Measurements from ENCODE around the gene RNASEL. TPM values are rescaled to one million over a fixed set of nuclear protein-coding genes. Genes with fewer than 3 reads are reported as not detected.
"Not testable (repeated sequence)": the region's sequence is repeated elsewhere in the genome, so short reads cannot be mapped to it uniquely, and the experiment has no call there.

RNASEL gene
- total RNA-seq, 1 donor from 2014 or later: 6.2 TPM

DNA sequence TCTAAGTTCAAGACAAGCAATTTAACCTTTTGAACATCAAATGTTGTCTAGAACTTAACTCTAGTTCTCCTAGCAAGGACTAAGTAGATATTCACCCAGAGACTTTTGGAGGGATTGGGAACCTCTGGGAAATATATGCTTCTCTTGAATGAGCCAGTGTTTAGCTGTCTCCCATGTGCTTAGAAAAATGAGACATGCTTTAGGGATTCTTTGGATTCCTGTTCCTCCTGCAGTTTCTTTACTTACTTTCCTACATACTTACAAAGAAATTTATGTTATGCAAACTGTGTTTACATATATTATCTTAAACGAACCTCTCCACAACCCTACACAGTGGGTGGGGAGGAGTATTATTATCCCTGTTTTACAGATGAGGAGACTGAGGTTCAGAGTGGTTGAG is 39.2 kb downstream of the RNASEL start:
- DNase-seq (ENCODE audit: low spot score): no peak

DNA sequence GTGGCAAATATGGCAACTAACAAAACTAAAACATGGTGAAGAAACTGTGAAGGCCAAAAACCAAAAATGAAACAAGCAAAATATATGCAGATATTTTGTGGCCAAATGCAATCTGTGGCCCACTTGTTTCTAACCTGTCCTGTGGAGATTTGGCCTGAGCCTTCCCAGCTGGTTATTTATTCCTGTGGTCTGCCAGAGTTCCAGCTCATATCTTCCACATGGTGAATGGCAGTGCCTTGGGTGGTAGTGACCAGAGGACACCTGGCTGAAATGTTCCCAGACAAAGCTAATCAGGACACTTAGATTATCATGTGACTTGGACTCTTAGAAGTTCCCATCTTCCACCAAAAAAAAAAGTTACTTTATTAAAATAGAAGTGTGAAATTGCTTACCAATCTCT is 39.7 kb downstream of the RNASEL start:
- Histone ChIP-seq H3K36me3 (no peaks in the 10 kb centered on the region), H2AFZ (replicated peaks) (no peak overlapping the region), H3K27me3 (no peaks in the 10 kb centered on the region), H3K4me2 (no peak overlapping the region), H3K4me1 (no peaks in the 10 kb centered on the region), H3K4me3 (no peak overlapping the region), H3F3A (ENCODE audit: low read depth) (no peaks in the 10 kb centered on the region), H4K20me1 (ENCODE audit: low read depth) (no peaks in the 10 kb centered on the region), H3K9me3 (ENCODE audit: low read depth) (no peaks in the 10 kb centered on the region), H3K27ac (no peak overlapping the region), H3K79me2 (ENCODE audit: low read depth) (no peaks in the 10 kb centered on the region), H3K9ac (no peak overlapping the region)
- no peak for DNase-seq (ENCODE audit: low spot score)
- H3K9me3 Mint-ChIP-seq: peaks cover 13% of the 10 kb centered on the region
- no peak for TF ChIP-seq EZH2 (IDR thresholded peaks at IDR 0.05)
- TF ChIP-seq, protein P1, sequence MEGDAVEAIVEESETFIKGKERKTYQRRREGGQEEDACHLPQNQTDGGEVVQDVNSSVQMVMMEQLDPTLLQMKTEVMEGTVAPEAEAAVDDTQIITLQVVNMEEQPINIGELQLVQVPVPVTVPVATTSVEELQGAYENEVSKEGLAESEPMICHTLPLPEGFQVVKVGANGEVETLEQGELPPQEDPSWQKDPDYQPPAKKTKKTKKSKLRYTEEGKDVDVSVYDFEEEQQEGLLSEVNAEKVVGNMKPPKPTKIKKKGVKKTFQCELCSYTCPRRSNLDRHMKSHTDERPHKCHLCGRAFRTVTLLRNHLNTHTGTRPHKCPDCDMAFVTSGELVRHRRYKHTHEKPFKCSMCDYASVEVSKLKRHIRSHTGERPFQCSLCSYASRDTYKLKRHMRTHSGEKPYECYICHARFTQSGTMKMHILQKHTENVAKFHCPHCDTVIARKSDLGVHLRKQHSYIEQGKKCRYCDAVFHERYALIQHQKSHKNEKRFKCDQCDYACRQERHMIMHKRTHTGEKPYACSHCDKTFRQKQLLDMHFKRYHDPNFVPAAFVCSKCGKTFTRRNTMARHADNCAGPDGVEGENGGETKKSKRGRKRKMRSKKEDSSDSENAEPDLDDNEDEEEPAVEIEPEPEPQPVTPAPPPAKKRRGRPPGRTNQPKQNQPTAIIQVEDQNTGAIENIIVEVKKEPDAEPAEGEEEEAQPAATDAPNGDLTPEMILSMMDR (IDR thresholded peaks at IDR 0.05): no peak
- no peak for TF ChIP-seq EZH2phosphoT487 (IDR thresholded peaks at IDR 0.05)
- no peaks in the 10 kb centered on the region for H3K4me1 Mint-ChIP-seq
- H3K36me3 Mint-ChIP-seq: no peaks in the 10 kb centered on the region
- H3K27me3 Mint-ChIP-seq (ENCODE audit: insufficient read depth, low read depth): peaks cover 5% of the 10 kb centered on the region
- no peak overlapping the region for H3K27ac Mint-ChIP-seq
- H3K4me3 Mint-ChIP-seq: no peak overlapping the region

More for the DNA sequence above, 39.2 kb downstream of the RNASEL start:
- H3K36me3 Mint-ChIP-seq: no peaks in the 10 kb centered on the region
- Histone ChIP-seq H4K20me1 (ENCODE audit: low read depth) (no peaks in the 10 kb centered on the region), H3K9me3 (ENCODE audit: low read depth) (no peaks in the 10 kb centered on the region), H3K4me1 (no peaks in the 10 kb centered on the region), H3K4me2 (no peak overlapping the region), H3K27ac (no peak overlapping the region), H2AFZ (replicated peaks) (no peak overlapping the region), H3K27me3 (no peaks in the 10 kb centered on the region), H3K36me3 (no peaks in the 10 kb centered on the region), H3F3A (ENCODE audit: low read depth) (no peaks in the 10 kb centered on the region), H3K4me3 (no peak overlapping the region), H3K79me2 (ENCODE audit: low read depth) (no peaks in the 10 kb centered on the region), H3K9ac (no peak overlapping the region)
- TF ChIP-seq, protein P1 (IDR thresholded peaks at IDR 0.05): no peak
- TF ChIP-seq EZH2 (IDR thresholded peaks at IDR 0.05) (no peak), EZH2phosphoT487 (IDR thresholded peaks at IDR 0.05) (no peak)
- peaks cover 13% of the 10 kb centered on the region for H3K9me3 Mint-ChIP-seq
- H3K27ac Mint-ChIP-seq: no peak overlapping the region
- H3K27me3 Mint-ChIP-seq (ENCODE audit: insufficient read depth, low read depth): peaks cover 5% of the 10 kb centered on the region
- no peak overlapping the region for H3K4me3 Mint-ChIP-seq
- no peaks in the 10 kb centered on the region for H3K4me1 Mint-ChIP-seq

DNA sequence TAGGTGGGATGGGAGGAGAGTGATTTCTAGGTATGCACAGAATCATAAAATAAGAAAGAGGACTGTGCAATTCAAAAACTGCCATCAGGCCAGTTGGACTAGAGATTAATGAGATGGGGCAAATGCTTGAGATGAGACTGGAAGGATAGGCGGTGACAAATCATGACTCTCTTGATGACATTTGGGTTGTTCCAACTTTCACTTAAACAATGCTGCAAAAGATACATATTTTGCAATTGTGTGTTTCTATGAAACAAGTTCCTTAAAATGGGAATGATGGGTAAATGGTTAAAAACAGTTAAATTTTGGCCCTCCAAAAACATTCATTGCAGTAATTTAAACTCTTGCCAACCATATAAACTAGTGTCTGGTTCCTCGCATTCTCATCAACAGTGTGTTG is 55.2 kb downstream of the RNASEL start:
- no peak overlapping the region for H3K27ac Mint-ChIP-seq
- Histone ChIP-seq H3K27ac (no peak overlapping the region), H2AFZ (replicated peaks) (no peak overlapping the region), H3K4me1 (no peaks in the 10 kb centered on the region), H3K79me2 (ENCODE audit: low read depth) (no peaks in the 10 kb centered on the region), H3K36me3 (no peaks in the 10 kb centered on the region), H3K9ac (no peak overlapping the region), H3K27me3 (no peaks in the 10 kb centered on the region), H3K4me2 (no peak overlapping the region), H3K9me3 (ENCODE audit: low read depth) (no peaks in the 10 kb centered on the region), H3F3A (ENCODE audit: low read depth) (no peaks in the 10 kb centered on the region), H4K20me1 (ENCODE audit: low read depth) (no peaks in the 10 kb centered on the region), H3K4me3 (no peak overlapping the region)
- no peaks in the 10 kb centered on the region for H3K9me3 Mint-ChIP-seq
- H3K36me3 Mint-ChIP-seq: no peaks in the 10 kb centered on the region
- H3K4me1 Mint-ChIP-seq: no peaks in the 10 kb centered on the region
- H3K27me3 Mint-ChIP-seq (ENCODE audit: insufficient read depth, low read depth): no peaks in the 10 kb centered on the region
- TF ChIP-seq EZH2 (IDR thresholded peaks at IDR 0.05): no peak
- no peak for DNase-seq (ENCODE audit: low spot score)
- H3K4me3 Mint-ChIP-seq: no peak overlapping the region

DNA sequence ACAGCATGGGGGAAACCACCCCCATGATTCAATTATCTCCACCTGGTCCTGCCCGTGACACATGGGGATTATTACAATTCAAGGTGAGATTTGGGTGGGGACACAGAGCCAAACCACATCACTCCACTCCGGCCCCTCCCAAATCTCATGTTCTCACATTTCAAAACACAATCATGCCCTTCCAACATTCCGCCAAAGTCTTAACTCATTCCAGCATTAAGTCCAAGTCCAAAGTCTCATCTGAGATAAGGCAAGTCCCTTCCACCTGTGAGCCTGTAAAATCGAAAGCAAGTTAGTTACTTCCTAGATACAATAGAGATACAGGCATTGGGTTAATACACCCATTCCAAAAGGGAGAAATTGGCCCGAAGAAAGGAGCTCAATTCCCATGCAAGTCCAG is 60.9 kb downstream of the RNASEL start:
- H3K27me3 Mint-ChIP-seq (ENCODE audit: insufficient read depth, low read depth); H3K9ac ChIP-seq; H4K20me1 ChIP-seq (ENCODE audit: low read depth); H3K36me3 ChIP-seq; H3K4me2 ChIP-seq; DNase-seq (ENCODE audit: low spot score); H3K27ac ChIP-seq; H3F3A ChIP-seq (ENCODE audit: low read depth); H3K4me3 Mint-ChIP-seq; H3K4me3 ChIP-seq; H3K27ac Mint-ChIP-seq; H2AFZ ChIP-seq (replicated peaks); H3K4me1 Mint-ChIP-seq; H3K79me2 ChIP-seq (ENCODE audit: low read depth); H3K27me3 ChIP-seq; H3K4me1 ChIP-seq; H3K36me3 Mint-ChIP-seq; H3K9me3 ChIP-seq (ENCODE audit: low read depth): not testable (repeated sequence)
- peaks cover 17% of the 10 kb centered on the region for H3K9me3 Mint-ChIP-seq

Data from neural progenitor cell (in vitro differentiated cells).